ENCODE data around the gene LCP2. TPM values are rescaled to one million over a fixed set of nuclear protein-coding genes. Genes with fewer than 3 reads are reported as not detected.

The LCP2 gene
- total RNA-seq, 1 experiment from 2014 or later, result not detected

- no peaks in the 10 kb centered on the region; the same call in 1 of the 2 replicates for H3K27me3 ChIP-seq (replicated peaks; ENCODE audit: control insufficient read depth, insufficient read depth, low read length)
- ChIA-PET CTCF (no interaction called here), POLR2A (no interaction called here)
These were observed 7.1 kb downstream of the LCP2 start for GRCh38 chr5:170290498-170290897.

DNA sequence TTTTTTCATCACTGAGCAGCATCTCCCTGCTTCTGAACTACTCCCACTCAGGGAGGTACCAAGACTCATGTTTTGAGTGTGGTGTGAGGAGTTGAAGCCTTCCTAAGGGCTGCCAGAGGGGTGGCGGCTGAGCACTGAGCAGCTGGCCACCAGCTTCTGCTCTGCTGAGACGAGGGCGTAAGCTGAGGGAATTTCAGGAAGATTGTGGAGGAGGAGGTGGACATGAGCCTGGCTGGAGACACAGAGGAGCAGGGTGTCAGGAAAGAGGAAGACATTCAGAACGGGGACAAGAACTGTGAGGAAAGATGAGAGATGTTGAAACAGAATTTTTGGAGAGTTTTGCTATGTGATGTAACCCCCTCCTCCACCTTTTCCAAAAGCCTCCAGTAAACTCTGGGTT, 7.8 kb downstream of the LCP2 start:
- H3K4me3 ChIP-seq (ENCODE audit: low read depth, low read length), result no peak overlapping the region
- H3K4me1 Mint-ChIP-seq (ENCODE audit: low read depth, unreplicated experiment), result no peaks in the 10 kb centered on the region
- no peaks in the 10 kb centered on the region for H3K4me1 ChIP-seq
- TF ChIP-seq CTCF (IDR thresholded peaks at IDR 0.05; ENCODE audit: insufficient read depth in 1 of 2, low read depth in 1 of 2, low read length in 1 of 2, severe bottlenecking in 1 of 2, unreplicated experiment in 1 of 2), result no peak
- ChIA-PET POLR2A (no interaction called here), CTCF (no interaction called here)
- intact Hi-C loops (cut with micrococcal nuclease; ENCODE audit: unreplicated experiment), result no loop called here
- H3K9me3 Mint-ChIP-seq (ENCODE audit: unreplicated experiment), result peaks cover 23% of the 10 kb centered on the region
- H3K4me3 Mint-ChIP-seq (ENCODE audit: unreplicated experiment), result no peak overlapping the region
- H3K36me3 ChIP-seq (ENCODE audit: control insufficient read depth, insufficient read depth, low read length), result no peaks in the 10 kb centered on the region
- no peaks in the 10 kb centered on the region; the same call in 1 of the 2 replicates for H3K27me3 ChIP-seq (replicated peaks; ENCODE audit: control insufficient read depth, insufficient read depth, low read length)
- no peak overlapping the region for H3K27ac Mint-ChIP-seq (ENCODE audit: unreplicated experiment)
- H3K9me3 ChIP-seq, result peaks cover 7% of the 10 kb centered on the region
- DNase-seq, result no peak
- no TSS peak for BruUV-seq (replicated peaks)
- H3K36me3 Mint-ChIP-seq (ENCODE audit: insufficient read depth, unreplicated experiment), result no peaks in the 10 kb centered on the region
- H3K27me3 Mint-ChIP-seq (ENCODE audit: insufficient read depth, unreplicated experiment), result peaks cover 29% of the 10 kb centered on the region

More at GRCh38 chr5:170290498-170290897, 7.1 kb downstream of the LCP2 start:
- H3K9me3 ChIP-seq, result peaks cover 7% of the 10 kb centered on the region
- no peak overlapping the region for H3K4me3 ChIP-seq (ENCODE audit: low read depth, low read length)
- no peak for DNase-seq
- no peak for TF ChIP-seq CTCF (IDR thresholded peaks at IDR 0.05; ENCODE audit: insufficient read depth in 1 of 2, low read depth in 1 of 2, low read length in 1 of 2, severe bottlenecking in 1 of 2, unreplicated experiment in 1 of 2)
- H3K27me3 Mint-ChIP-seq (ENCODE audit: insufficient read depth, unreplicated experiment), result peaks cover 29% of the 10 kb centered on the region
- H3K9me3 Mint-ChIP-seq (ENCODE audit: unreplicated experiment), result peaks cover 23% of the 10 kb centered on the region
- H3K4me3 Mint-ChIP-seq (ENCODE audit: unreplicated experiment), result no peak overlapping the region
- no peaks in the 10 kb centered on the region for H3K36me3 Mint-ChIP-seq (ENCODE audit: insufficient read depth, unreplicated experiment)
- BruUV-seq (replicated peaks), result no TSS peak
- no peaks in the 10 kb centered on the region for H3K36me3 ChIP-seq (ENCODE audit: control insufficient read depth, insufficient read depth, low read length)
- H3K4me1 ChIP-seq, result no peaks in the 10 kb centered on the region
- intact Hi-C loops (cut with micrococcal nuclease; ENCODE audit: unreplicated experiment), result no loop called here
- no peak overlapping the region for H3K27ac Mint-ChIP-seq (ENCODE audit: unreplicated experiment)
- H3K4me1 Mint-ChIP-seq (ENCODE audit: low read depth, unreplicated experiment), result no peaks in the 10 kb centered on the region

DNA sequence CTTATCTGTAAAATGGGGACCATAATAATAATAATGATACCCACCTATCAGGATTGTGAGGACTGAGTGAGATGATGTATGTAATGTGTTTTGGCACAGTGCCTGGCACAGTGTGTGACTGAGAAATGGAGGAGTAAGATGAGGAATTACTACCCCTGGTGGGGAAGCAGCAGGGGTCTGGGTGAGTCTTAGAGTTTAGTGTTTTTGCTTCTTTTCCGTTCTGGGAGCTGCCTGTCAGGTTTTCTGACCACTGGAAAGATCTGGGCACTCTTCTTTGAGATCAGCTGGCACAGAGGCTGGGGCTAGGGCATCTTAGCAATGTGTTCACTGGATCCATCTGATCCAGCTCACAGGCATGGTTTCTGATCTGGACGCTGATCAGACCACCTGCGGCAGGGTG, 8.5 kb downstream of the LCP2 start:
- H3K27ac Mint-ChIP-seq (ENCODE audit: unreplicated experiment), result no peak overlapping the region
- BruUV-seq (replicated peaks), result no TSS peak
- POLR2A ChIA-PET, result no interaction called here
- CTCF ChIA-PET, result no interaction called here
- H3K4me3 ChIP-seq (ENCODE audit: low read depth, low read length), result no peak overlapping the region
- peaks cover 23% of the 10 kb centered on the region for H3K9me3 Mint-ChIP-seq (ENCODE audit: unreplicated experiment)
- H3K4me3 Mint-ChIP-seq (ENCODE audit: unreplicated experiment), result no peak overlapping the region
- H3K27me3 Mint-ChIP-seq (ENCODE audit: insufficient read depth, unreplicated experiment), result peaks cover 32% of the 10 kb centered on the region
- no peaks in the 10 kb centered on the region for H3K4me1 ChIP-seq
- intact Hi-C loops (cut with micrococcal nuclease; ENCODE audit: unreplicated experiment), result no loop called here
- H3K9me3 ChIP-seq, result peaks cover 7% of the 10 kb centered on the region
- no peaks in the 10 kb centered on the region; the same call in 1 of the 2 replicates for H3K27me3 ChIP-seq (replicated peaks; ENCODE audit: control insufficient read depth, insufficient read depth, low read length)
- H3K36me3 ChIP-seq (ENCODE audit: control insufficient read depth, insufficient read depth, low read length), result no peaks in the 10 kb centered on the region
- no peaks in the 10 kb centered on the region for H3K4me1 Mint-ChIP-seq (ENCODE audit: low read depth, unreplicated experiment)
- H3K36me3 Mint-ChIP-seq (ENCODE audit: insufficient read depth, unreplicated experiment), result no peaks in the 10 kb centered on the region
- DNase-seq, result no peak
- no peak for TF ChIP-seq CTCF (IDR thresholded peaks at IDR 0.05; ENCODE audit: insufficient read depth in 1 of 2, low read depth in 1 of 2, low read length in 1 of 2, severe bottlenecking in 1 of 2, unreplicated experiment in 1 of 2)
